Ovary (tissue), 3 donors: ENCODE measurements around the gene SUCLA2.

ENCODE experiments used
- CTCF ChIP-seq, 3 donors: fragments of 450-650 bp in 2 of 3; fragments of 200-600 bp in 1 of 3; IDR thresholded peaks; one replicate each; pipeline versions ENCODE4 v1.5.1 to v1.8.0; 2016 to 2022; ENCODE audit warnings: antibody characterized with exemption in 3 of 3, mild to moderate bottlenecking in 1 of 3
- EP300 ChIP-seq: sonication (generic); formaldehyde crosslinking; IDR thresholded peaks from one replicate; pipeline ENCODE4 v1.6.1; 2017; ENCODE audit warnings: antibody characterized with exemption
- POLR2A ChIP-seq: fragments of 450-650 bp; IDR thresholded peaks from one replicate; pipeline ENCODE4 v1.6.1; 2017; ENCODE audit warnings: antibody characterized with exemption, mild to moderate bottlenecking, moderate library complexity
- donor health status: DM: no; HTN: no; CAD: no.

GRCh38 chr13:47896546-47896945 is 104.5 kb downstream of the SUCLA2 start:
- no peak for TF ChIP-seq POLR2A
- TF ChIP-seq CTCF (IDR thresholded peaks at IDR 0.05): no peak
- TF ChIP-seq EP300: no peak
